Right atrium auricular region (tissue), 2 donors: ENCODE data around the gene HOXD1. TPM values are rescaled to one million over a fixed set of nuclear protein-coding genes. Genes with fewer than 3 reads are reported as not detected.

ENCODE experiments used
- DNase-seq: peaks from one replicate; pipeline ENCODE4 v3.0.0-alpha.2; 2019; ENCODE audit warnings: low spot score
- H3K27ac ChIP-seq, 2 donors: fragments of 200-600 bp; sonication (generic); 1 replicate in 1 of 2; 2 replicates in 1 of 2; pipeline ENCODE4 v1.5.1; 2016 to 2019
- H3K27me3 ChIP-seq, 2 donors: fragments of 200-600 bp; sonication (generic); one replicate each; pipeline versions ENCODE4 v1.5.1 to v1.6.0; 2017 to 2019
- H3K36me3 ChIP-seq: fragments of 200-600 bp; sonication (generic); one replicate; pipeline ENCODE4 v1.5.1; 2016
- H3K4me1 ChIP-seq, 2 donors: fragments of 200-600 bp; sonication (generic); one replicate each; pipeline versions ENCODE4 v1.5.1 to v1.6.0; 2017 to 2019
- H3K4me3 ChIP-seq, 2 donors: fragments of 200-600 bp; sonication (generic); 1 replicate in 1 of 2; 2 replicates in 1 of 2; pipeline ENCODE4 v1.5.1; 2017 to 2019; ENCODE audit warnings: mild to moderate bottlenecking in 1 of 2, moderate library complexity in 1 of 2
- H3K9me3 ChIP-seq, 2 donors: fragments of 200-600 bp; sonication (generic); one replicate each; pipeline ENCODE4 v1.5.1; 2019
- CTCF ChIP-seq, 2 donors: fragments of 200-600 bp; sonication (generic); IDR thresholded peaks; one replicate each; pipeline ENCODE4 v1.5.1; 2019; ENCODE audit warnings: antibody characterized with exemption in 2 of 2
- total RNA-seq, 2 donors: library from RNA; depleted of rRNA; stranded (reverse); fragments of >200 nt; gene quantifications; one replicate each; pipeline ENCODE4 v1.1.0, GENCODE V29; 2016

Gene HOXD1
- total RNA-seq, 2 donors from 2014 or later = not detected

GRCh38 chr2:176151442-176152287 is 36.8 kb upstream of the HOXD1 start, which contains the start of gene HOXD4:
Gene HOXD4, plus strand, starts transcription at chr2:176151550. Its CDS starts 84 bp downstream, at chr2:176151634.
- TF ChIP-seq CTCF (IDR thresholded peaks at IDR 0.05) = no peak
- peaks cover 47 to 49% of the 10 kb centered on the region in 2 donors for H3K27me3 ChIP-seq
- H3K4me1 ChIP-seq = peaks cover 0 to 10% of the 10 kb centered on the region in 2 donors
- H3K4me3 ChIP-seq = peak within 1 kb of the TSS in 1 of 2 donors; percentile 15
- no peaks in the 10 kb centered on the region for H3K36me3 ChIP-seq
- H3K27ac ChIP-seq = no peak within 1 kb of the TSS
- DNase-seq = no peak
- no peaks in the 10 kb centered on the region for H3K9me3 ChIP-seq

GRCh38 chr2:176152350-176153181 is 35.9 kb upstream of the HOXD1 start:
- no peak for DNase-seq
- no peak overlapping the region for H3K27ac ChIP-seq
- peaks cover 49 to 52% of the 10 kb centered on the region in 2 donors for H3K27me3 ChIP-seq
- peaks cover 0 to 18% of the 10 kb centered on the region in 2 donors for H3K4me1 ChIP-seq
- H3K4me3 ChIP-seq = no peak overlapping the region
- no peaks in the 10 kb centered on the region for H3K36me3 ChIP-seq
- H3K9me3 ChIP-seq = no peaks in the 10 kb centered on the region
- no peak for TF ChIP-seq CTCF (IDR thresholded peaks at IDR 0.05)

GRCh38 chr2:176154576-176155252 is 33.8 kb upstream of the HOXD1 start:
- H3K36me3 ChIP-seq = no peaks in the 10 kb centered on the region
- H3K9me3 ChIP-seq = no peaks in the 10 kb centered on the region
- H3K27ac ChIP-seq = no peak overlapping the region
- no peak overlapping the region for H3K4me3 ChIP-seq
- DNase-seq = no peak
- no peak for TF ChIP-seq CTCF (IDR thresholded peaks at IDR 0.05)
- H3K27me3 ChIP-seq = peaks cover 46 to 52% of the 10 kb centered on the region in 2 donors
- peaks cover 0 to 34% of the 10 kb centered on the region in 2 donors for H3K4me1 ChIP-seq

GRCh38 chr2:176155356-176156044 is 33.0 kb upstream of the HOXD1 start:
- Histone ChIP-seq H3K4me3 (no peak overlapping the region), H3K27me3 (peaks cover 54 to 56% of the 10 kb centered on the region in 2 donors), H3K36me3 (no peaks in the 10 kb centered on the region), H3K9me3 (no peaks in the 10 kb centered on the region), H3K4me1 (peaks cover 0 to 42% of the 10 kb centered on the region in 2 donors), H3K27ac (no peak overlapping the region)
- no peak for TF ChIP-seq CTCF (IDR thresholded peaks at IDR 0.05)
- DNase-seq = no peak

GRCh38 chr2:176156301-176156806 is 32.1 kb upstream of the HOXD1 start:
- Histone ChIP-seq H3K9me3 (no peaks in the 10 kb centered on the region), H3K27me3 (peaks cover 51 to 65% of the 10 kb centered on the region in 2 donors)
- no peak for DNase-seq

More at GRCh38 chr2:176156301-176156806, 32.1 kb upstream of the HOXD1 start:
- Histone ChIP-seq H3K4me3 (no peak overlapping the region), H3K4me1 (peaks cover 0 to 49% of the 10 kb centered on the region in 2 donors), H3K27ac (no peak overlapping the region), H3K36me3 (no peaks in the 10 kb centered on the region)
- no peak for TF ChIP-seq CTCF (IDR thresholded peaks at IDR 0.05)
